GM18511 (cell line): Measurements from ENCODE around the gene TRIM49D1.
"Not testable (repeated sequence)": the region's sequence is repeated elsewhere in the genome, so short reads cannot be mapped to it uniquely, and the experiment has no call there.

ENCODE experiments used
- ATAC-seq: cut with Tn5 transposase; IDR thresholded peaks from one replicate; pipeline ENCODE4 v1.9.1; 2021; ENCODE audit warnings: mild to moderate bottlenecking, moderate library complexity; ENCODE audit not compliant: unreplicated experiment

The TRIM49D1 gene

GRCh38 chr11:89922195-89922660 is at the start of gene TRIM49D1:
Gene TRIM49D1 (minus strand): TSS chr11:89922245. CDS start chr11:89917710, 4,535 bp downstream.
- no peak for ATAC-seq

- ATAC-seq = not testable (repeated sequence)
Observed at GRCh38 chr11:89965737-89966136, 43.7 kb upstream of the TRIM49D1 start, which contains the start of gene TRIM64. Gene TRIM64 (plus strand): TSS chr11:89966037. CDS start chr11:89968504, 2,467 bp downstream.

- ATAC-seq = not testable (repeated sequence)
Observed at GRCh38 chr11:89960833-89961232, 38.8 kb upstream of the TRIM49D1 start.

- ATAC-seq = not testable (repeated sequence)
Observed at GRCh38 chr11:89923764-89924163, 1.7 kb upstream of the TRIM49D1 start, which contains the start of gene TRIM49D2. Gene TRIM49D2 (plus strand): TSS chr11:89924064. CDS start chr11:89926762, 2,698 bp downstream.

GRCh38 chr11:89900809-89901208 is 21.2 kb downstream of the TRIM49D1 start:
- not testable (repeated sequence) for ATAC-seq

GRCh38 chr11:89893245-89893644 is 28.8 kb downstream of the TRIM49D1 start:
- ATAC-seq = not testable (repeated sequence)

- ATAC-seq = not testable (repeated sequence)
Observed at GRCh38 chr11:89877511-89877910, 44.5 kb downstream of the TRIM49D1 start.

GRCh38 chr11:89872588-89872987 is 49.5 kb downstream of the TRIM49D1 start:
- not testable (repeated sequence) for ATAC-seq

- ATAC-seq = not testable (repeated sequence)
Observed at GRCh38 chr11:89865223-89865622, 56.8 kb downstream of the TRIM49D1 start.

GRCh38 chr11:89863906-89864704 is 57.9 kb downstream of the TRIM49D1 start:
- ATAC-seq = not testable (repeated sequence)
